Neutrophil (primary cell): ENCODE data around the gene TJAP1.

Experiments
- H3K27ac ChIP-seq: fragments of 200-600 bp; sonication (generic); 2 replicates; pipeline ENCODE4 v1.5.1; 2016; ENCODE audit warnings: mild to moderate bottlenecking, moderate library complexity
- H3K27me3 ChIP-seq: fragments of 200-600 bp; sonication (generic); 2 replicates; pipeline ENCODE4 v1.6.0; 2016; ENCODE audit warnings: mild to moderate bottlenecking
- H3K36me3 ChIP-seq: fragments of 200-600 bp; sonication (generic); 2 replicates; pipeline ENCODE4 v1.5.1; 2017
- H3K4me1 ChIP-seq, 2 experiments: fragments of 200-600 bp in 1 of 2; sonication (generic) in 1 of 2; 1 replicate in 1 of 2; 2 replicates in 1 of 2; pipeline versions ENCODE4 v1.5.1 to v1.6.1; 2013 to 2016; ENCODE audit warnings: low read depth in 1 of 2, low read length in 1 of 2, mild to moderate bottlenecking in 1 of 2, moderate library complexity in 1 of 2; ENCODE audit not compliant: control insufficient read depth in 1 of 2, insufficient read depth in 1 of 2
- H3K4me3 ChIP-seq, 2 experiments: fragments of 200-600 bp in 1 of 2; sonication (generic) in 1 of 2; 1 replicate in 1 of 2; 2 replicates in 1 of 2; pipeline ENCODE4 v1.5.1; 2013 to 2016; ENCODE audit warnings: low read depth in 1 of 2, low read length in 1 of 2, mild to moderate bottlenecking in 1 of 2, moderate library complexity in 1 of 2
- H3K9me3 ChIP-seq: fragments of 200-600 bp; sonication (generic); 2 replicates; pipeline ENCODE4 v1.5.1; 2016
- TF ChIP-seq, protein P1 (sequence below): fragments of 200-600 bp; sonication (generic); IDR thresholded peaks from 2 replicates; pipeline ENCODE4 v1.5.1; 2016; ENCODE audit warnings: antibody characterized with exemption

Gene TJAP1

GRCh38 chr6:43492673-43493072, 15.3 kb downstream of the TJAP1 start:
- Histone ChIP-seq H3K27me3 (no peaks in the 10 kb centered on the region), H3K9me3 (no peaks in the 10 kb centered on the region), H3K27ac (no peak overlapping the region), H3K4me1 (peaks cover 8 to 10% of the 10 kb centered on the region in 2 experiments), H3K4me3 (no peak overlapping the region), H3K36me3 (peaks cover 26% of the 10 kb centered on the region)
- TF ChIP-seq, protein P1, sequence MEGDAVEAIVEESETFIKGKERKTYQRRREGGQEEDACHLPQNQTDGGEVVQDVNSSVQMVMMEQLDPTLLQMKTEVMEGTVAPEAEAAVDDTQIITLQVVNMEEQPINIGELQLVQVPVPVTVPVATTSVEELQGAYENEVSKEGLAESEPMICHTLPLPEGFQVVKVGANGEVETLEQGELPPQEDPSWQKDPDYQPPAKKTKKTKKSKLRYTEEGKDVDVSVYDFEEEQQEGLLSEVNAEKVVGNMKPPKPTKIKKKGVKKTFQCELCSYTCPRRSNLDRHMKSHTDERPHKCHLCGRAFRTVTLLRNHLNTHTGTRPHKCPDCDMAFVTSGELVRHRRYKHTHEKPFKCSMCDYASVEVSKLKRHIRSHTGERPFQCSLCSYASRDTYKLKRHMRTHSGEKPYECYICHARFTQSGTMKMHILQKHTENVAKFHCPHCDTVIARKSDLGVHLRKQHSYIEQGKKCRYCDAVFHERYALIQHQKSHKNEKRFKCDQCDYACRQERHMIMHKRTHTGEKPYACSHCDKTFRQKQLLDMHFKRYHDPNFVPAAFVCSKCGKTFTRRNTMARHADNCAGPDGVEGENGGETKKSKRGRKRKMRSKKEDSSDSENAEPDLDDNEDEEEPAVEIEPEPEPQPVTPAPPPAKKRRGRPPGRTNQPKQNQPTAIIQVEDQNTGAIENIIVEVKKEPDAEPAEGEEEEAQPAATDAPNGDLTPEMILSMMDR: no peak

DNA sequence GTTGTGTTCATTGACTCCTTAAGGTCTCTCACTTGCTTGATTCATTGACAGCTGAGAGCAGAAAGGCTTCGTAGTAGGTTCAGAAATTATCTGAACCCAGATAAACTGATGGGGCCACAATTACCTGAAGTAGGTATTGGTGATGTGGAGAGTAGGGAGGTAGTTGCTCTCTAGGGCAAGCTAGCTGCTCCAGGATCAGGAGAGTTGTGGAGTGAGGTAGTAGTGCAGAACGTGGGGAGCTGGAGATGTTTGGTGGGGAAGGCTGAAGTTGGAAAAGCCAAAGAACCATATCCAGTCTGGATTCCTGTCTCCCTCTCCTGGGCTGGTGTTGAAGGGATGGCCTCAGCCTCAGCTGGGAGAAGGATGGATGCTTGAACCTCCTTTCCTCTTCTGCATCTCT, 15.9 kb downstream of the TJAP1 start:
- TF ChIP-seq, protein P1: no peak
- peaks cover 32% of the 10 kb centered on the region for H3K36me3 ChIP-seq
- H3K27me3 ChIP-seq: no peaks in the 10 kb centered on the region
- peaks cover 8 to 10% of the 10 kb centered on the region in 2 experiments for H3K4me1 ChIP-seq
- H3K9me3 ChIP-seq: no peaks in the 10 kb centered on the region
- H3K4me3 ChIP-seq: no peak overlapping the region
- H3K27ac ChIP-seq: no peak overlapping the region

DNA sequence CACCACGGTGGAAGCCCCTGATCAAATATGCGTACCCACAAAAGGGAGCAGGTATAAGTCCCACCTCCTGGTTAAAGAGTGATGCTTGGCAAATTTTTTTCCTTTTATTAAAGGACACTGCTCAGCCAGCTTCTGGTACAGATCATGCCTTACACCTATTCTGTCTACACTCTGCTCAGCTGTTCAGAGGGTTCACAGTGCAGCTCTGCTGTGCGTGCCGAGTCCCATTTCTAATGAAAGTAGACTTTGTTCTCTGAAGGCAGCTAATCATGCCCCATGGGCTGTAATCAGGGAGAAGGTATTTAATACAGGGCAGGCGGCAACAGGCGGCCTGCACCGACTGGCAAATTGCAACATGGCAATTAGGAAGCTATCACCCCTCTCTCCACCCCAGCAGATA, 16.5 kb downstream of the TJAP1 start:
- Histone ChIP-seq H3K9me3 (no peaks in the 10 kb centered on the region), H3K27me3 (no peaks in the 10 kb centered on the region), H3K4me1 (peaks cover 8 to 10% of the 10 kb centered on the region in 2 experiments), H3K4me3 (no peak overlapping the region), H3K36me3 (peaks cover 38% of the 10 kb centered on the region), H3K27ac (no peak overlapping the region)
- TF ChIP-seq, protein P1: no peak

- Histone ChIP-seq H3K9me3 (no peaks in the 10 kb centered on the region), H3K27me3 (no peaks in the 10 kb centered on the region), H3K4me3 (no peak overlapping the region), H3K27ac (no peak overlapping the region), H3K36me3 (peaks cover 41% of the 10 kb centered on the region), H3K4me1 (peaks cover 8 to 10% of the 10 kb centered on the region in 2 experiments)
- TF ChIP-seq, protein P1: no peak
Observed at GRCh38 chr6:43494321-43494720, 17.0 kb downstream of the TJAP1 start.

GRCh38 chr6:43494766-43495165, 17.4 kb downstream of the TJAP1 start:
- H3K36me3 ChIP-seq: peaks cover 41% of the 10 kb centered on the region
- H3K27me3 ChIP-seq: no peaks in the 10 kb centered on the region
- H3K9me3 ChIP-seq: no peaks in the 10 kb centered on the region
- H3K27ac ChIP-seq: no peak overlapping the region
- H3K4me1 ChIP-seq: peaks cover 8 to 10% of the 10 kb centered on the region in 2 experiments
- H3K4me3 ChIP-seq: no peak overlapping the region
- TF ChIP-seq, protein P1: no peak
